Measurements from ENCODE around the gene ADAMTSL5. TPM values are rescaled to one million over a fixed set of nuclear protein-coding genes. Genes with fewer than 3 reads are reported as not detected.
A peak's percentile ranks its signal among the peaks of the same experiment; 100 is the strongest.

The ADAMTSL5 gene
- total and polyA plus RNA-seq, 2 of the 13 experiments (the other 11 are each of a cell fraction or from before 2014, with no cell fraction given): 0.60 to 2.7 TPM

- TF ChIP-seq ZNF609 (CRISPR knock-in tag; IDR thresholded peaks at IDR 0.05; ENCODE audit: borderline replicate concordance) (no peak), ZNF879 (CRISPR knock-in tag; IDR thresholded peaks at IDR 0.05) (no peak), ZNF7 (CRISPR knock-in tag; IDR thresholded peaks at IDR 0.05) (no peak), ZNF670 (CRISPR knock-in tag; IDR thresholded peaks at IDR 0.05; ENCODE audit: borderline replicate concordance) (no peak), HIVEP1 (CRISPR knock-in tag; IDR thresholded peaks at IDR 0.05) (no peak), ATRX (CRISPR knock-in tag; IDR thresholded peaks at IDR 0.05; ENCODE audit: borderline replicate concordance) (no peak), ZBTB39 (CRISPR knock-in tag; IDR thresholded peaks at IDR 0.05) (no peak), FOXO1 (CRISPR knock-in tag; IDR thresholded peaks at IDR 0.05) (no peak), ZNF263 (CRISPR knock-in tag; IDR thresholded peaks at IDR 0.05) (peak; percentile 26; the same call in 1 of the 2 replicates), SUZ12 (IDR thresholded peaks at IDR 0.05; ENCODE audit: low read depth, low read length) (peak; percentile 33; the same call in 1 of the 2 replicates), NKX3-1 (CRISPR knock-in tag; IDR thresholded peaks at IDR 0.05) (no peak), MXD3 (CRISPR knock-in tag; IDR thresholded peaks at IDR 0.05) (0 out of 2 replicates have a peak, but pooled peaks have one; percentile 13), CENPBD1 (CRISPR knock-in tag; IDR thresholded peaks at IDR 0.05; ENCODE audit: borderline replicate concordance, low read depth) (no peak), ZFX (CRISPR knock-in tag; IDR thresholded peaks at IDR 0.05; ENCODE audit: low read depth) (peak; percentile 32), TBX2 (CRISPR knock-in tag; IDR thresholded peaks at IDR 0.05; ENCODE audit: borderline replicate concordance) (no peak; the same call in 1 of the 2 replicates), NFRKB (IDR thresholded peaks at IDR 0.05) (no peak), POGK (CRISPR knock-in tag; conservative IDR thresholded peaks at IDR 0.05) (peak; percentile 66; the same call in 1 of the 2 replicates), BATF2 (CRISPR knock-in tag; IDR thresholded peaks at IDR 0.05) (no peak), PHF21A (CRISPR knock-in tag; IDR thresholded peaks at IDR 0.05) (no peak)
Observed at GRCh38 chr19:1490311-1491113, 22.3 kb downstream of the ADAMTSL5 start, which contains the start of gene PCSK4 (continued).

Data from HepG2 (cell line).